ENCODE data around the gene PEAK3. TPM values are rescaled to one million over a fixed set of nuclear protein-coding genes. Genes with fewer than 3 reads are reported as not detected.

PEAK3 gene
- total RNA-seq, result not detected
- polyA plus RNA-seq, result under 1 TPM; 0.10 to 0.32 (median 0.15) TPM

GRCh38 chr19:2282062-2282861 is at the start of gene PEAK3:
Gene PEAK3, minus strand, starts transcription at chr19:2282175. Its CDS starts 1,244 bp downstream, at chr19:2280931.
- peaks cover under 1% of the 10 kb centered on the region for H3K36me3 Mint-ChIP-seq
- H3K27ac ChIP-seq (ENCODE audit: insufficient read depth, low read length, poor library complexity, severe bottlenecking), result no peak within 1 kb of the TSS
- H3K4me1 ChIP-seq (ENCODE audit: control insufficient read depth, insufficient read depth, low read length, poor library complexity, severe bottlenecking), result peaks cover 16% of the 10 kb centered on the region
- H3K9me3 ChIP-seq (ENCODE audit: control insufficient read depth in 2 of 2, low read length in 2 of 2), result no peaks in the 10 kb centered on the region
- peak in 1 of 3 donors; percentile 60 for DNase-seq
- H3K4me3 ChIP-seq (ENCODE audit: low read depth, low read length), result no peak within 1 kb of the TSS
- peaks cover 0 to 20% (median 1%) of the 10 kb centered on the region in 4 donors for H3K4me1 Mint-ChIP-seq
- no peaks in the 10 kb centered on the region for H3K27me3 Mint-ChIP-seq
- H3K9me3 Mint-ChIP-seq, result peaks cover 0 to 1% (median 0%) of the 10 kb centered on the region in 7 donors
- peak; percentile 34 to 43 for ATAC-seq (ENCODE audit: low read depth in 2 of 2)
- peak within 1 kb of the TSS in 2 of 4 donors; percentile 52 to 73 for H3K4me3 Mint-ChIP-seq
- H3K36me3 ChIP-seq (ENCODE audit: control insufficient read depth, insufficient read depth, low read length), result no peaks in the 10 kb centered on the region
- H3K27ac Mint-ChIP-seq, result peak within 1 kb of the TSS in 1 of 3 donors; percentile 43
- no peaks in the 10 kb centered on the region for H3K27me3 ChIP-seq (ENCODE audit: control insufficient read depth, insufficient read depth, low read length)

GRCh38 chr19:2330632-2331284 is 48.8 kb upstream of the PEAK3 start:
- Histone ChIP-seq H3K27me3 (ENCODE audit: control insufficient read depth, insufficient read depth, low read length) (no peaks in the 10 kb centered on the region), H3K9me3 (ENCODE audit: control insufficient read depth in 2 of 2, low read length in 2 of 2) (no peaks in the 10 kb centered on the region), H3K4me1 (ENCODE audit: control insufficient read depth, insufficient read depth, low read length, poor library complexity, severe bottlenecking) (peaks cover 28% of the 10 kb centered on the region), H3K36me3 (ENCODE audit: control insufficient read depth, insufficient read depth, low read length) (peaks cover 3% of the 10 kb centered on the region), H3K27ac (ENCODE audit: insufficient read depth, low read length, poor library complexity, severe bottlenecking) (no peak overlapping the region), H3K4me3 (ENCODE audit: low read depth, low read length) (no peak overlapping the region)
- ATAC-seq (ENCODE audit: low read depth in 2 of 2) (no peak), DNase-seq (no peak)
- peaks cover 14% of the 10 kb centered on the region for H3K36me3 Mint-ChIP-seq
- no peaks in the 10 kb centered on the region for H3K27me3 Mint-ChIP-seq
- peaks cover 5 to 67% (median 33%) of the 10 kb centered on the region in 4 donors for H3K4me1 Mint-ChIP-seq
- peak overlapping the region; percentile 74 to 89 (median 89) for H3K27ac Mint-ChIP-seq
- H3K4me3 Mint-ChIP-seq, result peak overlapping the region; percentile 67 to 92 (median 84)
- no peaks in the 10 kb centered on the region for H3K9me3 Mint-ChIP-seq

GRCh38 chr19:2330255-2330631 is 48.3 kb upstream of the PEAK3 start:
- H3K27ac Mint-ChIP-seq, result peak overlapping the region in 2 of 3 donors; percentile 65 to 89
- Histone ChIP-seq H3K4me1 (ENCODE audit: control insufficient read depth, insufficient read depth, low read length, poor library complexity, severe bottlenecking) (peaks cover 28% of the 10 kb centered on the region), H3K4me3 (ENCODE audit: low read depth, low read length) (no peak overlapping the region), H3K9me3 (ENCODE audit: control insufficient read depth in 2 of 2, low read length in 2 of 2) (no peaks in the 10 kb centered on the region), H3K27me3 (ENCODE audit: control insufficient read depth, insufficient read depth, low read length) (no peaks in the 10 kb centered on the region), H3K27ac (ENCODE audit: insufficient read depth, low read length, poor library complexity, severe bottlenecking) (no peak overlapping the region), H3K36me3 (ENCODE audit: control insufficient read depth, insufficient read depth, low read length) (peaks cover 3% of the 10 kb centered on the region)
- DNase-seq, result no peak
- peak overlapping the region; percentile 67 to 92 (median 84) for H3K4me3 Mint-ChIP-seq
- H3K9me3 Mint-ChIP-seq, result no peaks in the 10 kb centered on the region
- peaks cover 5 to 70% (median 33%) of the 10 kb centered on the region in 4 donors for H3K4me1 Mint-ChIP-seq
- H3K36me3 Mint-ChIP-seq, result peaks cover 14% of the 10 kb centered on the region
- no peak for ATAC-seq (ENCODE audit: low read depth in 2 of 2)
- H3K27me3 Mint-ChIP-seq, result no peaks in the 10 kb centered on the region

DNA sequence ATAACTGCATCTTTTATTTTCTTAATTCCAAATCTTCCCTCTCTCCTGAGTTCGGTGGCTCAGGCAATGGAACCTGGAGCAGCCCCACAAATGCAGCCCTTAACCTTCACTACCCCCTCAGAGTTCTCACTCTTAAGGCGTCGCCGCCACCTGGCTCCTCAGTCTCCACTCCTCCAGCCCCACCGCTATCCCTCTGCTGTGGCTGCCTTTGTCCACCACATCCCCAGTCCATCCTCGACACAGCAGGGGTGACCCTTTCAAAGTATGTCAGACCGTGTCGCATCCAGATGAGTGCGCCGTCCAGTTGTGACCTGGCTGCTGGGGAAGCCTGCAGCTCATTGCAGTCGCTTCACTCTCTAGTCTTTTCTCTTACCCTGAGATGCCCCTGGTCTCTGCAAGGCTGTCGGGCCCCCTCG is 47.5 kb upstream of the PEAK3 start:
- H3K27me3 Mint-ChIP-seq, result no peaks in the 10 kb centered on the region
- ATAC-seq (ENCODE audit: low read depth in 2 of 2) (no peak), DNase-seq (no peak)
- peaks cover 5 to 70% (median 33%) of the 10 kb centered on the region in 4 donors for H3K4me1 Mint-ChIP-seq
- Histone ChIP-seq H3K36me3 (ENCODE audit: control insufficient read depth, insufficient read depth, low read length) (peaks cover 6% of the 10 kb centered on the region), H3K4me3 (ENCODE audit: low read depth, low read length) (peak overlapping the region; percentile 64), H3K27ac (ENCODE audit: insufficient read depth, low read length, poor library complexity, severe bottlenecking) (no peak overlapping the region), H3K4me1 (ENCODE audit: control insufficient read depth, insufficient read depth, low read length, poor library complexity, severe bottlenecking) (peaks cover 28% of the 10 kb centered on the region), H3K9me3 (ENCODE audit: control insufficient read depth in 2 of 2, low read length in 2 of 2) (no peaks in the 10 kb centered on the region), H3K27me3 (ENCODE audit: control insufficient read depth, insufficient read depth, low read length) (no peaks in the 10 kb centered on the region)
- H3K27ac Mint-ChIP-seq, result peak overlapping the region; percentile 70 to 82 (median 80)
- H3K4me3 Mint-ChIP-seq, result peak overlapping the region; percentile 89 to 94 (median 91)
- H3K9me3 Mint-ChIP-seq, result no peaks in the 10 kb centered on the region
- peaks cover 15% of the 10 kb centered on the region for H3K36me3 Mint-ChIP-seq

DNA sequence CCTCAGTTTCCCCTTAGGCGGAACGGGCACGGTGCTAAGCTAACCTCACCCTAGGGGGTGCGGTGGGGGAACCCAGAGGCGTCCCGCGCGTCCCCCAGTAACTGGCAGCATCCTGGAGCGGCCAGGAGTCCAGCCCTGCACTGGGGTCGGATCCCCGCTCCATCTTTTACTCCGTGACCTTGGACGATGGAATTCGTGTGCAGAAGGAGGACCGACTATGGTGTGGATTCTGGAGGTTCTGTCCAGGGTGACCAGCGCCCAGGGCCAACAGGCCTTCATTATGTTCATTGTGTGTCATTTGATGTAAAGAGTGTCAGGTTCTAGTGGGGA is 47.1 kb upstream of the PEAK3 start:
- Histone ChIP-seq H3K9me3 (ENCODE audit: control insufficient read depth in 2 of 2, low read length in 2 of 2) (no peaks in the 10 kb centered on the region), H3K27me3 (ENCODE audit: control insufficient read depth, insufficient read depth, low read length) (no peaks in the 10 kb centered on the region), H3K36me3 (ENCODE audit: control insufficient read depth, insufficient read depth, low read length) (peaks cover 8% of the 10 kb centered on the region), H3K4me3 (ENCODE audit: low read depth, low read length) (peak overlapping the region; percentile 64), H3K27ac (ENCODE audit: insufficient read depth, low read length, poor library complexity, severe bottlenecking) (peak overlapping the region; percentile 80), H3K4me1 (ENCODE audit: control insufficient read depth, insufficient read depth, low read length, poor library complexity, severe bottlenecking) (peaks cover 28% of the 10 kb centered on the region)
- Mint-ChIP-seq H3K4me1 (peaks cover 5 to 70% (median 33%) of the 10 kb centered on the region in 4 donors), H3K36me3 (peaks cover 17% of the 10 kb centered on the region), H3K4me3 (peak overlapping the region; percentile 89 to 94 (median 91)), H3K27me3 (no peaks in the 10 kb centered on the region), H3K9me3 (no peaks in the 10 kb centered on the region), H3K27ac (peak overlapping the region; percentile 70 to 82 (median 80))
- ATAC-seq (ENCODE audit: low read depth in 2 of 2) (no peak), DNase-seq (no peak)

GRCh38 chr19:2328401-2329148 is 46.6 kb upstream of the PEAK3 start, which contains the start of the genes LSM7 and SPPL2B:
Gene LSM7, minus strand, starts transcription at chr19:2328586. Its CDS starts 20 bp downstream, at chr19:2328566.
Gene SPPL2B, plus strand, starts transcription at chr19:2328684. Its CDS starts 26 bp downstream, at chr19:2328710.
- H3K9me3 ChIP-seq (ENCODE audit: control insufficient read depth in 2 of 2, low read length in 2 of 2), result no peaks in the 10 kb centered on the region
- Mint-ChIP-seq H3K27ac (peak within 1 kb of the TSS; percentile 93 to 99 (median 99)), H3K4me1 (peaks cover 5 to 68% (median 33%) of the 10 kb centered on the region in 4 donors), H3K9me3 (no peaks in the 10 kb centered on the region), H3K36me3 (peaks cover 17% of the 10 kb centered on the region), H3K4me3 (peak within 1 kb of the TSS; percentile 92 to 99 (median 99)), H3K27me3 (no peaks in the 10 kb centered on the region)
- H3K4me1 ChIP-seq (ENCODE audit: control insufficient read depth, insufficient read depth, low read length, poor library complexity, severe bottlenecking), result peaks cover 28% of the 10 kb centered on the region
- peak; percentile 91 to 93 (median 91) for DNase-seq
- H3K36me3 ChIP-seq (ENCODE audit: control insufficient read depth, insufficient read depth, low read length), result peaks cover 8% of the 10 kb centered on the region
- H3K4me3 ChIP-seq (ENCODE audit: low read depth, low read length), result peak within 1 kb of the TSS; percentile 87
- H3K27ac ChIP-seq (ENCODE audit: insufficient read depth, low read length, poor library complexity, severe bottlenecking), result peak within 1 kb of the TSS; percentile 80
- no peaks in the 10 kb centered on the region for H3K27me3 ChIP-seq (ENCODE audit: control insufficient read depth, insufficient read depth, low read length)
- ATAC-seq (ENCODE audit: low read depth in 2 of 2), result peak; percentile 79 to 85

GRCh38 chr19:2327773-2328400 is 45.9 kb upstream of the PEAK3 start:
- Histone ChIP-seq H3K4me3 (ENCODE audit: low read depth, low read length) (peak overlapping the region; percentile 87), H3K4me1 (ENCODE audit: control insufficient read depth, insufficient read depth, low read length, poor library complexity, severe bottlenecking) (peaks cover 28% of the 10 kb centered on the region), H3K36me3 (ENCODE audit: control insufficient read depth, insufficient read depth, low read length) (peaks cover 8% of the 10 kb centered on the region), H3K9me3 (ENCODE audit: control insufficient read depth in 2 of 2, low read length in 2 of 2) (no peaks in the 10 kb centered on the region), H3K27ac (ENCODE audit: insufficient read depth, low read length, poor library complexity, severe bottlenecking) (peak overlapping the region; percentile 80), H3K27me3 (ENCODE audit: control insufficient read depth, insufficient read depth, low read length) (no peaks in the 10 kb centered on the region)
- Mint-ChIP-seq H3K9me3 (no peaks in the 10 kb centered on the region), H3K27ac (peak overlapping the region; percentile 93 to 99 (median 99)), H3K4me1 (peaks cover 5 to 64% (median 33%) of the 10 kb centered on the region in 4 donors), H3K27me3 (no peaks in the 10 kb centered on the region), H3K4me3 (peak overlapping the region; percentile 92 to 99 (median 99)), H3K36me3 (peaks cover 17% of the 10 kb centered on the region)
- peak; percentile 51 to 95 (median 72) for DNase-seq
- peak; percentile 52 to 57 for ATAC-seq (ENCODE audit: low read depth in 2 of 2)

Measured in CD4-positive, CD25-positive, alpha-beta regulatory T cell (primary cell).